ENCODE results near the gene LCP2.

The LCP2 gene

DNA sequence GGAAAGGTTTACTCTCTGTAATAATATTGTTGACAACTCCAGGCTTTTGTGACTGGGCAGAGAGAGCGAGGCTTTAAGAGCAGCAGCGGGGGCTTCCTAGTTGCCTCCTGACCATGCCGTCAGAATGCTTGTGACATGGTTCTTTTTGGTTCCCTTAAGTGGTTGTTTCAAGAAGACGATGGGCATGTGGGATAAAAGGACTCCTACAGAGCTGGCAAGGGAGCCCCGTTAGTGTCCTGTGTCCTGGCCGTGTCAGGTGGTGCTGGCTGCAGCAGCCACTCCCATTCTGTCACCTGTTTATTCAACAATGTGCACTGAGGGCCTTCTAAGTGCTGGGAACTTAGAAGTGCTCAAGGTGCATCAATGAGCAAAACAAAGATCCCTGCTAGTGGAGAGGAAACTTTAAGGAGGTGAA lies 19.7 kb downstream of the LCP2 start:
- in situ Hi-C loops (cut with MboI; ENCODE audit: low sequenced_read_pairs), result loop anchor here (5.0 kb wide), 1 partner anchor 59 kb away; no protein-coding TSS in a partner anchor

DNA sequence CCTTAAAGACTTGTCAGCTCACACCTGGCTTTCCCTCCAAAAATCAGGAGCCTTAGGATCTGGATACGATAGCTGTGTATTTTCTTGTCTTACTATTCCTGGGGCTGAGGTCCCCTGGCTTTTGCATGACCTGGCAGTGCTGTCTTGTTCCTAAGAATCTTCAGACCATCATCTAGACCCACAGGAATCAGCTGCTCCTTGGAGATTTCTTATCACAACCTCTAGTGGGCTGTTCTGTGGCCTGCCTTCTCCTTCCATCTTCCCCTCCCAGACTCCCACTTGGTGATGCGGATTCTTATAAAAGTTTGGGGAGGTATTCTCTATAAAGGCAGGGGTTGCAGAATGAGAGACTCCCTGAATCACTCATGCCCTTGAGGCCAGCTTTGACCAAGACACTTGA lies 21.4 kb downstream of the LCP2 start:
- in situ Hi-C loops (cut with MboI; ENCODE audit: low sequenced_read_pairs), result loop anchor here (5.0 kb wide), 1 partner anchor 61 kb away; no protein-coding TSS in a partner anchor

DNA sequence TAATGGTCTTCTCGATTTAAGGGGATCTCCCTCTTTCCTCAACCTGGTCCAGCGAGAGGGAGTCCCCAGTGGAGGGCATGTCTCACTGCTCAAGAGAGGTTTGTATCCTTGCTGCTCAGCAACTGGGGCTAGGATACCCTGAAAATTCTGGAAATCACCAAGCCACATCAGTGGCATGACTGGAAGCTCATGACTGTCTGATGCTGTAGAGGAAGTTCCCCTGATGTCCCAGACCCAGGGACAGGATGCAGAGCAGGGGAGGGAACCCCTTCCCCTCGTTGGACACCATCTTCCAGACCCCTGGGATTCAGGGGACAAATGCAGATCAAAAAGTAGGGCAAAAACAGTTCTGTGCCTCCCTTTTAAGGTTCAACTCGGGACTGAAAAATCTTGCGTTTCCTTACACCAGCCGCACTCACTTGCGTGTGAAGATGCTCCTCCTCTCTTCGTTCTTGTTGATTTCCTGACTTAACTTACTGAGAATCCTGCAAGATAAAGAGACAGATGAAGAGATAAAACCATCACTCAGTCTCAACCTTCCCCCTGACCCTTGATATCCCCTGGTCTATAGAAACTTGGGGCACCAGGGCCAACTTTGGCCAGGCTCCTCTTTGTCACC lies 22.1 kb downstream of the LCP2 start:
- in situ Hi-C loops (cut with MboI; ENCODE audit: low sequenced_read_pairs), result loop anchor here (5.0 kb wide), 1 partner anchor 62 kb away; no protein-coding TSS in a partner anchor

DNA sequence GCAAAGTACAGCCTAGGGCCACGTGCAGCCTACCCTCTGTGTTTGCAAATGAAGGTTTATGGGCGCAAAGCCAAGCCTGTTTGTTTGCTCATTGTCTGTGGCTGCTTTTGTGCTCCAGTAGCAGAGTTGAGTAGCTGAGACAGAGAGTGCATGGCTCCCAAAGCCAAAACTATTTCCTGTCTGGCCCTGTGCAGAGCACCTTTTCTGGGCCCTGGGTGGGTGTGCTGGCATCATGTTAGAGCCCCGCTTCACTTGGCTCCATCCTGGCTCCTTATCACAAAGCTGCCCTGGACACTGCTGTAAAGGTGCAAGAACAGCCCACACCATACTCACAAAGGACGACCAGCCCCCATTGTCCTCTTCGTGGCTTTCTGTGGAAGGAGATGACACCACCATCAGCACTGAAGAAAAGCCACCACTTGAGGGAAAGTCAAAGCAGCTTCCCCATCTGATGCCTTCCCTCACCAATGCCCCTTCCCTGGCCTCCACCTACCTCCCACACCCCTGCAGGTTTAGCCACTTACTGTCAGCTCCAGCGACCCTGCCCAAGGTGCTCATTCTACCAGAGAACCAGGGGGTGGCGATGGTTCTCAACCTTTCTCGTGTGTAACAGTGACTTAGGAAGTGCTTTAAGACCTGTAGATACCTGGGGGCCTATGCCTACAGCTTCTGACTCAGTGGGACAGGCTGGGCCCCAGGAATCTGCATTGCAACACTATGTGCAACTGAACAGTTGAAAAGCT lies 23.4 kb downstream of the LCP2 start:
- in situ Hi-C loops (cut with MboI; ENCODE audit: low sequenced_read_pairs), result no loop called here

DNA sequence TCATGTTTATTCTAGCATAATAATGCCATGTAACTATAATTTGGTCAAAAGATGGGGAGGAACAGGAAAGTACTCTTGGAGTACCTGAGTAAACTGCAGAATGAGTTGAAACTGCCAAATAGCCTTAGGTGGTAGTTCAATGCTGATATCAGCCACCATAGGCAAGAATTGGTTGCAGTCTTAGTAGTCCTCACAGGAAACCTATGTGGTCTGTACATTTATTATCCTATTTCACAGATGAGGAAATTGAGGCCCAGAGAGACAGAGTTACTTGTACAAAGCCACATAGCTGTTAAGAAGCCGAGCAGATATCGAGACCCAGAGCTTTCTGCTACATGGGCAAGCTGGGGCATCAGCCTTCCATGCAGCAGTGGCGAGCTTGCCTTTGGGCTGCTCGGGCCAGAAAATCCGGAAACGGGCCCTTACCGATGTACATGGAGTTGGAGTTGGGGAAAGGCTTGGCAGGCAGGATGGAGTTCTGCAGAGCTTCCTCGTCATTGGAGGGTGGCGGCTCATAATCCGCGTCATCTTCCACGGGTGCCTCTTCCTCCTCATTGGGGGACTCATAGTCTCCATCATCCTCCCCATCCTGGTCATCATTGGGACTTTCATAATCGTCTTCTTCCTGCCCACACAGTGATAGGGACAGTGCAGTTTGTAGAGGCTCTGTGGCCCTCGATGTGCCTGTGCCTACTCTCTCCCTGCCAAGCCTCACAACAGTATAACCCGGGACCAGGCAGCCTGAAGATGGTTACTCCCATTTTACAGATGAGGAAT lies 27.1 kb downstream of the LCP2 start:
- in situ Hi-C loops (cut with MboI; ENCODE audit: low sequenced_read_pairs), result no loop called here

DNA sequence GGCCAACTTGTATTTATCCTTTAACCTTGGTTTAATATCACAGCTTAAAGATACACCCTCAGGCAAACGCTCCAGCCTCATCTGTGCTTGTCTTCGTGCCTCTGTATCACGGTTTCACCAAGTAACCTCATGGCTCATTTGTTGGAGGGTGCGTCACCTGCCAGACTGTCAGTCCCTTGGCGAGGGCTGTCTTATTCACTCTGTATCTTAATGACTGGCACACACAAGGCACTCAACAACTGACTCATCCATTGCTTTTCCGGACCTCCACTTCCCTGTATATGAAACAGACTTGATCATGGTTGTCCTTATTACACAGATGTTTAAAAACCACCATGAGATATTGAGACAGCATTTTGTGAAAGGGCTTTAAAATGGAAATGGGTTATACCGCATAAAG lies 28.0 kb downstream of the LCP2 start:
- in situ Hi-C loops (cut with MboI; ENCODE audit: low sequenced_read_pairs), result no loop called here

DNA sequence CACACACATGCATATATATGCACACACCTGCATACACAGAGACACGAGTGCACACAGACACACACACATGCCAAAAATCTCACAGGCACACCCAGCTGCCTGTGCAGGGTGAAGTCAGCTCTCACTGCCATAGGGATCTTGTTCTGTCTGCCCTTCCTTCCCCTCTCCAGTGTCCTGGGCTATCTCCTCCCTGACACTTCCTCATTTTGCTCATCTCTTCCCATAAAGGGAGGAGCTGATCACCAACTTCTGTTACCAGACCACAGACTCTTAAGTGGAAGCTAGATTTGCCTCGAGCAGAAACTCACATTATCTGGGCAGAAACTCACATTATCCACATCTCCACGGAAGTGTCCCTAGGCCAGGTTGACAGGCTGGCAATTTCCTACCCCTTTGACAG lies 28.7 kb downstream of the LCP2 start:
- in situ Hi-C loops (cut with MboI; ENCODE audit: low sequenced_read_pairs), result no loop called here

DNA sequence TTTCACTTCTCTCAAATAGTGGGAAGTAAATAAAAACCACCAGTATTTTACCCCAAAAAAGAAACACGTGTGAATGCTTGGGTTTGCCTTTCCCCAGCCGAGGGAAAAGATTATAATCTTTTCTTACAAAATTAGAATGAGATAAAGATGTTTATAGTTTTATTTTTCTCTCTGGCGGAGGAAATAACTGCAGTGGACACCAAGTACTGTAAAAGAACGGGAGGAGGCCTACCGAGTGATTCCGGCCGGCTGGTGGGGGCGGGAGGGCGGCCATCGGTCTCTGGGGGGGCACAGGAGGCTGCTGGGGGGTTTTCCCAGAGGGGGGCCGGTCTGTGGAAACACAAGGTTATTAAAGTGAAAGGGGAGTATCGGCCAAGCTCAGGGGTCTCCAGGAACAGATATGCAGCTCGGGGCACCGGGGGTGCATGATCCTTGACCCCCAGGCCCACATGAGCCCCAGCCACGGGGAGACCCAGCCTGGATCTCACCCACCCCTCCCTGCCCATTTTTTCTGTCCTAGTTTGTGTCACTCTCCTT lies 29.4 kb downstream of the LCP2 start:
- in situ Hi-C loops (cut with MboI; ENCODE audit: low sequenced_read_pairs), result no loop called here

DNA sequence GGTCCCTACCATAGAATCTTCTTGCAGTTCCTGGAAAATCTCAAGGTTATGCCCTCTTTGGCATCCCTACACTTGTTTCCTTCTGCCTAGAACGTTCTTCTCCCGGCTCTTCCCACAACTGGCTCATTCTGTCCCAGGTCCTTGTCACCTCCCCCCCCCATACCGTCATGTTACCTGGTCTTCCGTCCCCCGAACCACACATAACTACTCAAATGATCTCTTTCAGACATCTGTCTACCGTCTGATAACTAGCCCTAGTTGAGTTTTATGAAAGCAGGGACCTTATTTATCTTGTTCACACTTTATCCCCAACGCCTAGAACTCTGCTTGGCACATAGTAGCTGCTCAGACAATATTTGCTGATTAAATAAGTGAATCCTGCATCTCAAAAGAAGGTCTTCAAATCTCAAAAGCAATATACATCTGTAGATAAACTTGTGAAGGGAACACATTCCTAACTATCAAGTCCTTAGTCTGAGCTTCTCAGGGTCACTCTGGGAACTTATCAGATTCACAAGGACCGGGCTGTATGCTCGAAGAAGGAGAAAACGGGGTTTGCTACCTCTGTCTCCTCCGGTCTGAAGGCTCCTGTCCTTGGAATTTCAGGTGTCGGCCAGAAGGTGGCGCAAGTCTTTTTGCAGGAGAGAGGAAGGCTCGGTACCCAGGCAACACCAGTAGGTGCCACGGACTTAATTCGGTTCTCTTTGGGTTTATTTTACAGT lies 30.0 kb downstream of the LCP2 start:
- in situ Hi-C loops (cut with MboI; ENCODE audit: low sequenced_read_pairs), result no loop called here

DNA sequence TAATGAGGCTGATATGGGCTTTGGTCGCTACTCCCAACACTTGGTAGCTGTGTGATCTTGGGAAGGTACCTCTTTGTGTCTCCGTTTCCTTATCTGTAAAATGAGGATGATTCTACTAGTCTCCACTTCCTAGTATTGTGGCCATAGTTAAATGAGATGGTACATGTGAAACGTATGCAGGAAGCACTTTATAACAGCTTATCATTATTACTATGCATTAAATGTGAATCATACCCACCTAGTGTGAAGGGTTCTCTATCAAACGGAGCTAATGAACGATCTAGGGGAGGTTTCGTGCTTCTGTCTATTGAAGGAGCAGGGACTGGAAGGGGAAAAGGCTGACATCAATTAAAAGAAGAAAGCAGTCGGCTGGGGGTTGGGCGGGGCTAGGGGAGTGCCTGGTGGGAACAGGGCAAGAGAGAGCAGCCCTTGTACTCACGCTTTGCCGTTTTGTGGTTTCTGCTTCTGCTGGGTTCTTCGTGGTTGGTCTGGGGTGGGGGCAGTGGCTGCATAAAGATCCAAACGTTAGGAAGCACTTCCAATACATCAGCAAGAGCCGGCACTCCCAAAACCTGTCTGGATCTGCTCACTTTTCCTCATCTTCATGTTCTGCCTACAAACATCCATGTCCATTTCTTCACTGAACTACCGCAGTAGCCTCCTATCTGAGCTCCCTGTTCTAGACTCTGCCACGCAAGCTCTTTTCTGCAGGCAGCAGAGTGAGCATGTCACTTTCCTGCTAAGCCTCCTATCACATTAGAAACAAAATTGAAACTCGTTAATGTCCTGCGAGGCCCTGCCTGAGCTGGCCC lies 30.8 kb downstream of the LCP2 start:
- in situ Hi-C loops (cut with MboI; ENCODE audit: low sequenced_read_pairs), result no loop called here

DNA sequence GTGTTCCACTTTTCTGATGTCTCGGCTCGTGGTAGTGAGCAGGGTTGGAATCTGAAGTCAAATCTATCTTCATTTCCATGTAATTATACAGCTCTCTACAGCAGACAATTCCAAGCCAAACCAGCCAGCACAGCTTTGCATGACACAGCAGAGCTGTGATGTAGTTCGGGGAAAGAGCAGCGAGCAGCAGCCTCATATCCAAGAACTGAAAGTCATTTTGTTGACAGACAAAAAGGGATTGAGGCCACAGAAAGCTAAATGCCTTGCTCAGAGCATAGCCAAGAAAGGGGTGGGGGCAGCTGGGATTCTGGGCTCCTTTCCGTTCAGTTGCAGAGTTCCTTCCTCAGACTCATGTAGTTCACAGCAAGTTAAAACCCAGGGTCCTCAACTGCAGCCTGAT lies 32.1 kb downstream of the LCP2 start:
- in situ Hi-C loops (cut with MboI; ENCODE audit: low sequenced_read_pairs), result no loop called here

DNA sequence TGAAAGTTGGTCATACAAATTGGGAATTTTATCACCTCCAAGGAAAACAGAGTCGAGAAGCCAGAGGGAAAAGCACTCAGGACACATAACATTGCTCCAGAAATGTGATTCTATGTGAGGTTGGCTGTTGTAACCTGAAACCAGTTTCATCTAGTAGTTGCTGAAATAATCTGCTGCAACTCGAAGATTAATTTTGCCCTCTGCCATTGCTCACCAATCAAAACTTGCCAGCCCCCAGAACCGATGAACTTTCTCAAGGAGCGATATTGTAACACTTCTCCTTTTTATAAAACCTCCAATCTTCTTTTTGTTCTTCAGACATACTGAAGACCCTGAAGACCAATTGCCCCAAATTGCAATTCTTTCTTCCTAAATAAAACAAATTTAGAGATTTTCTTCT lies 33.7 kb downstream of the LCP2 start:
- in situ Hi-C loops (cut with MboI; ENCODE audit: low sequenced_read_pairs), result no loop called here

DNA sequence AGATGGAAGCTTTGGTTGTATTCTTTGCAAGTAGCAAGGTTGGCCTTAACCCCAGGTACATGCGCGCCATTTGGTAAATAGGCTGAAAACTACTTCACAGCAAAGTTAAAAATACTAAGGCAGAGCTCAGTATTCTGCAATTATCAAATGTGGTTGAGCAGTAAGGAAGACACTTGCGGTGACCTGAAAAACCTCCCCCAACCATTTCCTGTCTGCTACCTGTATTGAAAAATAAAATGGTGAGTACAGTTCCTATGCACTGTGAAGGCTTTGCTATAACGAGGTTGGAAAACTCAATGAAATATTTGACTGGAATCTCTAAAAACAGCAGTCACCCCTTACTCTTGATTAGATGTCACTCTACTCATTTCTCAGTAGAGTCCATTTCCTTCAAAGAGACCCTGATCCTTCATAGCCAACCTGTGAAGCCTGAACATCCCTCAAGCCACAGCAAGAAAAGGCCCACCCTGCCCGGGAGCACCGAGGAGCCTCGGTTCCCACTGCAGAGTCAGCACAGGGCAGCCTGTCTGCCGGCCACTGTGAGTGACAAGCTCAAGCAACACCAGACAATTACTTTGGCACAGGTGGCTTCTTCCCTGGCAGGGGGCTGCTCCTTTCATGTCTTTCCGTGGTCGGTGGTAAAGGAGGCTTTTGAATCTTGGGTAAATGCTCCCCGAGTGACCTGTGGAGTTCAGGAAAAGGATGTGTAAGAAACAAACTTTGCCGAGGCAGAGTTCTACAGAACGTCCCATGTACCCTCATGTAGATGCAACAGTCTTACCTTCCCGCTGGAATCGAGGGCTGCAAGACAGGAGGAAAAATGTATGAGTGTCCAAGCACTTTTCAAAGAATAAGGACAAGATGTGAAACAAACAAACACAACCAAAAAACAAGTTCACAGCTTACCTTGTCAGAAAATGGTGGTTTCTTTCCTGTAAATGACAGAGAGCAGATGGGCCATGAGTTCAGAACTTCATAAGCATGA lies 35.2 kb downstream of the LCP2 start:
- in situ Hi-C loops (cut with MboI; ENCODE audit: low sequenced_read_pairs), result no loop called here

DNA sequence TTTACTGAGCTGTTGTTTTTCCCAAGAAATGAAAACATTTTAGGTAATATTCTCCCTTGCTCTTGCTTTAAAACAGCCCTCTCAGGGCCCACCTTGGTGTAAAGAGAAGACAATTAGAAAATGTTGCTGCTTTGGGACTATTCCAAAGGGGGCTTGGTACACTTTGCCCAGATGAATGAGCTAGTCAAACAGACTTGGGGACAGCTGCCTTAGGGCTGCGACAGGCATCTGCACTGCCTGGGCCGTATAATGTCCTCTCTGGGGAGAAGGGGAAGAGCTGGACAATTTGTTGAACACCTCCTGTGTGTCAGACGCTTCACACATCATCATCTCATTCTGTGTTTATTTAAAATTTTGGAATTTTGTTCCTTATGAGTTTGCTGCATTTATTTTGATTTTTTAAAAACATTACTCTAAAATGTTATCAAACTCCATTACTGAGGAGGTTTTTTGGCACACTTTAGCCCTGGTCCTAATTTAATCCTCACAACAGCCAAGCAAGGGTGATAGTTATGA lies 36.0 kb downstream of the LCP2 start:
- in situ Hi-C loops (cut with MboI; ENCODE audit: low sequenced_read_pairs), result no loop called here

DNA sequence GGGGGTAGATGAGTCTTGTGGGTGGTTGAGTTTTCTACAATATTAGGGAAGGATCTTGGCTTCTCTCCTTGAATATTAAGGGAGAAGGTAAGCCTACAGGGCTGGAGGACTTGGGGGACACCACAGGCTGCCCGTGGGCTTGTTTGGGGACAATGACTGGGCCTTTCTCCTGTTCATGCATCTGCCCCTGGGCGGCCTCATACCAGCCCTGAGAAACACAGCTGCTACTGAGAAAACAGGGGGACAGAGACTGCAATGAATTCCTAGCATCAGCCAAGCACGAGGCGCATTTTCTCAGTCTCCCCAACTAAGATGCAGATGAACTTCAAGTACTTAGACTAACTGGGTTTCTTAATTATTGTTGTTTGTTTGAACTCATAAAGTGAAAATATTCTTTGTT lies 40.2 kb downstream of the LCP2 start:
- in situ Hi-C loops (cut with MboI; ENCODE audit: low sequenced_read_pairs), result no loop called here

DNA sequence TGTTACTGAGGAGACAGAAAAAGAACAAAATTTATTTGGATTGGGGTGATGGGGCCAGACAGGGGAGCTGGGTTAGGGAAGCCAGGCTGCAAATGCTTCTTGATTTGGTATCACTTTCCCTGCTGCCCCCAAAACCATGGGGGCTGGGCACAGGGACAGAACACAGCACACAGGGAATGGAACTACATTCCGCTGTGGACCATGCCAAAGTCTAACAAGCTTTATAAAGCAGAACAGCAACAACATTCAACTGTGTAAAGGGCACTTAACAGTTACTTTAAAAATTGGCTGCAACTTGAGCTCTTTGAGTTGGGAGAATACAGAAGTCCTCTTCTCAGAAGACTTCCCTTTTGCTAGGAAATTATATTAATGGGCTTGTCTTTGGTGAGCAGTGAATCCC lies 41.0 kb downstream of the LCP2 start:
- in situ Hi-C loops (cut with MboI; ENCODE audit: low sequenced_read_pairs), result no loop called here

DNA sequence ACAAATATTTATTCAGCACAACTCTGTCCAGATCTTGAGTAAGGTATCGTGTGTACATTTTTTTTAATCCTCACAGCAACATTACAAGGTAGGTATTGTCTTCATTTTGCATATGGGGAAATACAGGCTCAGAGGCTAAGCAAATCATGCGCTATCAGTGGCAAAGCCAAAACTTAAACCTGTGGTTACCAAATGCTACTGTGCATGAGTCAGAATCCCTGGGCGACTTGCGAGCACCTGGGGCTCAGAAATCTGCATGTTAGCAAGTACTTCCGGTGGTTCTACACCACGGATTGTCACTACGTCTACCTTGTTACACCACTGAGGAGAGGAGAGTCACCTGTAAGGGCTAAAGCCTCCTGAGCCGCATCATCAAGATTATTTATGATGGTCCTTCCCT lies 43.5 kb downstream of the LCP2 start:
- in situ Hi-C loops (cut with MboI; ENCODE audit: low sequenced_read_pairs), result no loop called here

DNA sequence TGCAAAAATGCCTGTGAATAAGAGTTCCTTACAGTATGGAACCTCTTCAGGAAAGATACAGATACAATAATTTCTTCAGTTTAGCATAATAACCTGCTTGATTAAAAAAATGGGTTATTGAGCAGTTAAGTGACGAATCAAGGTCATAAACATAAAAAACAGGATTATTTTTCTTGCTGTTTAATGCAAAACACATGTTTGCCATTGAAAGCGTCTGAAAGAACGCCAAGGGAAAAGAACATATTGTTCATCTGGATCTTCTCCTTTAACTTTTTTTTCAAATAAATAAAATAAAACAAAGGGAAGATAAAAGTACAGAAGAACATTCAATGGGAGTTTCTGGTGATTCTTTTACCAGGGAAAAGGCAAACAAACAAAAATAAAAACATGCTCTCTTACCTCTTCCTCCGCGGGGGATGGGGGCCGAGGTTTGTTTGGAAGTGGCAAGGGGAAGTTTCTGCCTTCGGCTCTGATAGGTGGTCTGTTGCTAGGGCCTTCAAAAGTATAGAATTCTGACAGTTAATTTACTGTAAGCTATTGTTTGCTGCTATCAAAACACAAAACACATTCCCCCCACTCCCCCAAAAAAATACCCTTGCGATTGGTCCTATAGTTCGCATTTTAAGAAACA lies 44.7 kb downstream of the LCP2 start:
- in situ Hi-C loops (cut with MboI; ENCODE audit: low sequenced_read_pairs), result no loop called here

Data from HL-60/S4 (cell line).